Stimulated activated naive CD4-positive, alpha-beta T cell (primary cell): ENCODE measurements around the gene ATXN7L1.

Source experiments
- DNase-seq, 6 experiments: peaks; one replicate each; lab custom pipeline; 2025; lab: John Stamatoyannopoulos, UW

Gene ATXN7L1

DNA sequence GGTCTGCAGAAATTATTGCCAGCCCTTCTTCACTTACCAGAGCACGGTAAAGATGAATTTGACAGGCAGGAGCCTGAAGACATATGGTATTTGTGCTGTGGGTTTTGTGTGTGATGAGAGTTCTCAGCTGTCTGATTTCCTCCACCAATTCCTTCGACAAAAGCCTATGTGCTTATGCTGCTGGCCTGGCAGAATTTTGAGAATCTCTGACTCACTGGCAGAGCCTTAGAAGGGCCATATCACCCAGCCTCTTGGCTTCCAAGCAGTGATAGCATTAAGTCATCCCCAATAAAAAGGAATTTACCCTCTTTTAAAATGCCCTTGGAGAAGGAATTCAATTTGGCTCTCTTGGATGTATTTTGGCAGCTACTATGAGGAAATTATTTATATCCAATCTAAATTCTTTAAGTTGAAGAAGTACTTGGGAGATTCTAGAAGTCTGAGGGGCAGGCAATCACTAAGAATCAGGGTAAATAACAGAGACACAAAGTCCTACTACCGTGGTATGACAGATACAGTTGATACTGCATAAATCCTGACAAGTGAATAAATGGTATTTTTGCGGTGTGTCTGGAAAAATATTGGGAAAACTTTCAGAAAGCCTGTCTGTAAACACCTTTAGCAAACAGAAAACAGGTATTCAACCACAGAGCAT lies 226.5 kb downstream of the ATXN7L1 start:
- DNase-seq, result no peak

DNA sequence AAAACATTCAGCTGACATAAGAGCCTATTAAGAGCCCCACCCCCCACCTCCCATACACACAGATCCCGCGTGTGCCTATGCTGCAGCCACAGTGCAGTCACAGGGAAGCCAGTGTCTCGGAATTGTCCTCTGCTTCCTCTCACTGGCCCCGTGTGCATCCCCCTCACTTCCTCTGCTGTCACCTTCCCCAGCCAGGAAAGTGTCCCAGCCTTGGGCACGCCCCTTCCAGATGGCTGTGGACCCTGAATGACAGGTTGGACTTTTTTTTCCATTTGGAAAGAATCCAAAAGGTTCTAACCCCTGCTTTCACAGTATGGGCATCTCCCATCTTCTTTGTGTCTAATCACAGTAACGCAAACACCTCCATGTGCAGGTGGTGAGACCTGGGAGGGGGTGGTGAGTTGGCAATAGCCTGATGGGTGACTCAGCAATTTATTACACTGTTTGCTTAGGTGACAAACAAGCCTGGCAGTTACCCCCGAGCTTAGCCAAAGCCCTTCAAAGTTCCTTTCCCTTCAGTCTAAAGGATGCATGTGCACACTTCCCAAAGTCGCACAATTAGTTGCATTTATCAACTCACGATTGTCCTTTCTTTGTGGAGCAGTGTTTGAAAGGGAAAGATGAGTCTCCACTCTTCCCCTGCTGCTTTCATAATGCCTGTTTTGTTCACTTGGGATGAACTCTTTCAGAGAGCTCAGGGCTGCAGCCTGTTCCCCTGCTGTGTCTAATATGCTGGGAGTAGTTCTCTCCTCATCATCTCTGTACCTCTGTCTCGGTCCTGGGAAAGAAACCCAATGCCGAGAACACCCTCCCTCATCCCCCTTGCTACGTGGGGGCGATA lies 227.6 kb downstream of the ATXN7L1 start:
- DNase-seq, result no peak

DNA sequence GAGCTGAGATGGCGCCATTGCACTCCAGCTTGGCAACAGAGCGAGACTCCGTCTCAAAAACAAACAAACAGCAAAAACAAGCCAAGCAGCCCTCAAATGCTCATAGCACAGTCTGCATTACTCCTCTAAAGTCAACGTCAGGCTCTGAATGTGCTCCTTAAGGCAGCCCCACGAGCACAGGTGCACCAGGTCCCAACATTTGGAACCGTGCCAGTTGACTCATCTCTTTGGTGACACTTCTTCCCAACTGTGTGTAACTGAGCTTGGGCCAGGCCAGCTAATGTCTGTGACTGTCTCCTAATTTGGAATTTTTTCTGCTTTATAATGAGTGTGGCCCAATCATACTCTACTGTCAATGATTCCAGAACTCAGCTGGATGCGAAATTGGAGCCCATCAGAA lies 228.8 kb downstream of the ATXN7L1 start:
- DNase-seq, result no peak

DNA sequence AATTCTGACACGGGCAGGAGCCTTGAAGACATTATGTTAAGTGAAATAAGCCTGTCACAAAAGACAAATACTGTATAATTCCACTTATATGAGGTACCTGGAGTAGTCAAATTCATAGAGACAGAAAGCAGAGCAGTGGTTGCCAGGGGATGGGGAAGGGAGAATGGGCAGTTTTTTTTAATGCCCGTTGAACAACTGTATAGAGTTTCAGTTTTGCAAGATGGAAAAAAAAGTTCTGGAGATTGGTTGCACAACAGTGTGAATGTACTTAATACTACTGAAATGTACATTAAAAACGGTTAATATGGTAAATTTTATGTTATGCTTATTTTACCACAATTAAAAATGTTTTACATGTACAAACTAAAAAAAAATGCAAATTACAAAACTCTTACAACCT lies 231.5 kb downstream of the ATXN7L1 start:
- DNase-seq, result no peak

DNA sequence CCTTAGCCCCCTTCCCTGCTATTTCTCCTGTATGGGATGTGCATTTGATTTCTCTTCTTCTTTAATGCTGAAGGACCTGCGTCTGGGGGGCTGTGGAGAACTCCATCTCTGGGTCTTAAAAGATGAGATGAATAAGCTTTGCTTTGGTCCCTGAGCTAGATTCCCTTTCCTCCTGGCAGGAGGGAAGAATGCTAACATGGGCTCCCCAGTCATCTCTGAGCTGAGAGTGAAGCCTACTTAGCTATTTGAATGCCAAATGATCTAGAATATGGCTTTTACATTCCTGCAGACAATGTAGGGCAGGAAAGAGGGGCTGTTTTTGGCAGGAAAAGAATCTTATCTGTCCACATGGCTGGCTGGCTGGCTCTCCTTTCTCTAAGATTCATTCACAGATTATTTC lies 232.5 kb downstream of the ATXN7L1 start:
- no peak for DNase-seq

DNA sequence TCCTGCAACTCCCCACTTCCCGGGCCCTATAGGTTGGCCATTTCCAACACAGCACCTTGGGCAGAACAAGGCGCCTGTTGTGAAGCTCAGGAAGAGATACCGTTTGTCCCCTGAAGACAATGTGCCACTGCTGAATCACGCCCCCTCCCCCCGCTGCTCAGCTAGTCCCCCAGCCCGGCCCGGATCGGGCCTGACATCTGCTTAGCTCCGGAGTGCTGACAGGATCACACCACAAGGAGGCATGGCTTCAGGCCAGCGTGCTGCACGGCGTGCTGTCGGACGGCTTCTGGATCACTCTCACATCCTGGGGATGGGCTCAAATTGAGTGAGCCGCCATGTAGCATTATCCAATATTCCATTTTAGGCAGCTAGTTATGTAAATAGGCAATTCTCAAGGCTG lies 233.0 kb downstream of the ATXN7L1 start:
- DNase-seq, result no peak

DNA sequence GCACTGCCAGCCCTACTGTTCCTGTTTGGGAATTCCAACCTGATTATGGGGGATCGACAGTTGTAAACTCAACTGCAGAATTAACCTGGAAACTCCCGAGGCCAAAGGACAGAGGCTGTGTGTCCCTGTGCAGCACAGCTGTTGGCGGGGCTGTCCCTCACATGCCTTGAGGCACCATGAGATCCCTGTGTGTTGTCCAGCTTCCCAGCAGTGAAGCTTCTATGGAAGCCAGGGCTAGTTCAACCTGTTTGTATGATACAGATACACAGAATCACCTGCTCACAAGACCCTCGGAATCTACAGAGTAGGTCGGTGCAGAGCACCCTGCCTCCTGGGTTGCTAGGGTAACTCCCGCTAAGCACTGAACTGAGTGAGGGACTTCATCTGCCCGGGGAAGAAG lies 234.1 kb downstream of the ATXN7L1 start:
- no peak for DNase-seq

DNA sequence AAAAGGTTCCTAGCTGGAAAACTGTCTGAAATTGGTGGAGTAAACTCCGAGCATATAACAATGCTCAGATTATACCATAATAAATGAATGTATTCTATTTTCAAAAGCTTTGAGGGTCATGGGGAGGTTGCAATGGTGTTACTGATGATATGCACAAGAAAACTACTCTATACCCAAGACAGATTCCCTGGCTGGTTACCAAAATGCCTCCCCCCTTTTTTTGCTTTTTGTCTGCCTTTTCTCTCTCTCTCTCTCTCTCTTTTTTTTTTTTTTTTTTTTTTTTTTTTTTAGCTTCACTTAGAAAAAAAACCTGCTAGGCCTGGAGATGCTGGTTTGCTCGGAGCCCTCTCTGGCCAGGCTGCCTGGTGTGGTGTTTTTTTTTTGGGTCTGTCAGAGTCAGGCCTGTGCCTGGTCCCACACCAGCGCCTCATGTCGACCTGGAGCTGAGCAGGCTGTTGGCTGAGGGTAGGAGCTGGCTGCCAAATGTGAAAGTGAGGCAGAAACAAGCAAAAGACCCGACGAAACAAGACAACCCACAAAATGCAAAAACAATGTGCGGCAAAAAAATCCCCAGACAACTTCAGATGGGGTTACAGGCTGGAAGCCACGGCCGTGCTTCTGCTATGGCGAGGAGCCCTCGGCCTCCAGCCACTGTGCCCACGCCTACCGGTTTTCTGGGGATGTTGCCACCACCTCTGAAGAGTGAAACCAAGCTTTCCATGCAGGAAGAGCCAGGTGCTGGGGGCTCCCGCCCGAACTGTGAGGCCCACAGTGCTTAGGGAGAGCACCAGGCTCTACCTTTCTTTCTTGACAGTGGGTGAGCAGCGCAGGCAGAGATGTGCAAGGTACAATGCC lies 235.2 kb downstream of the ATXN7L1 start:
- no peak for DNase-seq

DNA sequence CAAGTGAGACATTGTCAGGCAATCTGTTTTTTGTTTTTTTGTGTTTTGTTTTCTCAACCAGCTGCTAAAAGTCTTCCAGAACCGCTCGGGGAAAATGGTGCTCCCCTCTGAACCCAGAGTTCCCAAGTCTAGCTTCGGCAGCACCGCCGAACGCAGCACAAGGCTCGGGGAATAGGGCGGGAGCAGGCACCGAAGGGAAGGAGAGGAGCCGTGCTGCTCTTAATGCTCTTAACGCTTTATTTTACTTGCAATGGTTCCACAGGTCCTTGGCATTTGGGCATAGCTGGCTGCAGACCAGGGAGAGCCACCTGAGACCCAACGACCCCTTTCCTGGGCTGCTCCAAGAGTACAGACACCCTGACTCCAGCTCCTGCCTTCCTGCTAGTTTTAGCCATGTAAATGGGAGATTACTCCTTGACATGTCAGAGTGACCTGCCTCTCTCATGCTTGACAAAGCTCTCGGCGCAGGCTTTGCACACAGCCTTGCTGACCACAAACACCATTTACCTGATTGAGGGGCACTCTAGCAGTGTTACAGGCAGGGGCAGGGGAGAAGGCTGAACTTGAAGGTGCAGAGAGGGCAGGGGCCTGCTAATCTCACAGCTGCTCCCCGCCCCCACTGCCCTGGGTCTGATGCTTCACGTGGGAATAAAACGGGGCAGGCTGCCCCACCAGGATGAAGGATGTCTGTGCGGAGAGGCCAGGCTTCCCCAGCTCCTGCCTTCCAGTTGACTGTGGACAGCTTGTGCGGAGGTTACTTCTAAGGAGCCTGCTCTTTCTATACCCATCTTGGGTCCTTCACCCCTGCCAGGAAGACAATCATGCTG lies 236.5 kb downstream of the ATXN7L1 start:
- DNase-seq, result no peak

DNA sequence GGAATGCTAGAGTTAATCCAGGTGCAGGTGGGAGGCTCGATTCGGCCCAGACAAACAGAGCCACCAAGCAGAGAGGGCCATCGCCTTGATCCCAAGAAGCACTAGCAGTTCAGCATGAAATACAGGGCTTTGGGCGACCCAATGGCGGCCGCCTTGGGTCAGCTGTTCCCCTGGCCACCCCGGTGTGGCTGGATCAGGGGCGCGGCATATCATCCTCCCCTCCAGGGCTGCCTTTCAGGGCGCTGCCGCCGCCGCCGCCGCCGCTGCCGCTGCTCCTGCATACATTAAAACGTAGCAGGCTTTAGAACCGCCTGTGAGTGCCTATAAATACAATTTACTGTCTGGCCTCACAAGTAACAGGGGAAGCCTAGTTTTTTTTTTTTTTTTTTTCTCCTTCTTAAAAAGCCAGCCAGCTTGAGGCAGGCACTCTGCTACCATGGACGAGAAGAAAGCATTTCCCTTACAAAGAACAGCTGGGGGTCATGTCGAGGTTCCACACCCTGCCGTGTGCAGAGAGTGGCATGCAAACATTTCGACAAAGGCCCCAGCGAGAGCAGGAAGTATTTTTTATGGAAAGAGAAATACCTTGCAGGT lies 237.4 kb downstream of the ATXN7L1 start:
- DNase-seq, result no peak

DNA sequence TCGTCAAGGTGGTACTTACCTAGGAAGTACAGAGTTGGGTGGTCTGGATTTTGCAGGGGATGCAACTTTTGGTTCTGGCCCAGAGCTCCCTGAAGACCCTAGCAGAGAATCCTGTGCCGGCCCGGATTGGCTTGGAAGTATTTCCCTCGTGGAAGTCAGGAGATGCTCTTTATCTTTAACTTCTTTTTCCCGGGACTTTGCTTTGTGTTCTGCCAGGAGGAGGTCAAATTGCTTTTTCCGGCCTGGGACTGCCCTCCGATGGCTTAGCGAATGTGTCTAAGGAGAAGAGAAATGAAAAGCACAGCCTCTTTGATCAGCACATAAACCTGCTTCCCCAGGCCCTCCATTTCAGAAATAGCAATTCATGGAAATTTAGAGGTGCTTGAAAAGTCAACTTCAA lies 238.1 kb downstream of the ATXN7L1 start:
- DNase-seq, result no peak

DNA sequence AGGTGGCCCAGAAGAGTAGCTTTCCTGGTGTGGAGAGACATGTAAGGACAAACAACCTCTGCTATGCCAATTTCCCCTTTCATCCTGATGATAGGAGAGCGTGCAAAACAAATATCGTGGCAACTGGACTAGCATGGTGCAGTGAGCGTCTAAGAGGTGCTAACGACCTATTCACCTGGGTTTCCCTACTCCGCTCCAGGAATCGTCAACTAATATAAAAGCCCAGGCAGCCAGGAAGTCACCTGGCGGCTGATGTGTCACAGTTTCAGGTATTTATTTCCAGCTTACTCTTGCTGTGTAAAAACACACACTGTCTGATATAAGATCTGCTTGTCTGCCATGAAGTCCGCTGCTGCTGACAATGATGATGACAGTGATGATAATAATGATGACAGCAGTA lies 238.6 kb downstream of the ATXN7L1 start:
- no peak for DNase-seq

DNA sequence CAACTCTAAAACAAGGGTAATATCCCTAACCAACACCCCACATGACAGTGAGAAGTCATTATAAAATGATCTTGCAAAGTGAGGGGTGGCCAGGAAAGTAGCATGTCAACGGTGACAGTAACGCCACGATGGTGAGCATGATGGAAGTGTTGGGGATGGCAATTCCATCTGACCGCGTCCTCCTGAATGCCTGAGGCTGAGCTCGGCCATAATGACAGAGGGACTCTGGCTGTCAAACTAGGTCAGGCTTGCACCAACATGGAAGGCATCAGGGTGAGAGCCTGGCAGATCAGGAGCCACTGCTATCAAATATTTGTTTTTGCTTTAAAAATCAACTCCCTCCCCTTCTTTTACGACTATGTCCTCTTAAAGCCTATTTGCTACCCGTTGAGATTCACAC lies 239.4 kb downstream of the ATXN7L1 start:
- no peak for DNase-seq

DNA sequence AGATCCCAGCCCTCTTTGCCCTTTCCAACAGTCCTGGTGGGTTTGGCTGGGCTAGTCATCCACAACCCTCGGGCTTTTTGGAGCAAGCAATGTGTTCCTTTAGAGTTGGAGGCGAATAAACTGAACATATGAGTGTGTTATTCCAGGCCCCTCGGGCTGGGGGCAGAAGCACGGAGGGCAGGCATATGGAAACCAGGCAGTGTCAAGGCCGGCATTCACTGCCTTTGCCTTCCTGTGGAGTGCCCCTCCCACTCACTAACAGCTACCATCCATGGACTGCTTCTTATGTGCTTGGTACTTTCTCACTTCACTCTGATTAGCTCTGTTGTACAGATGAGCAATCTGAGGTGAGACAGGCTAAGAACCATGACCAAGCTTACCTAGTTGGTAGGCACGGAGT lies 241.2 kb downstream of the ATXN7L1 start:
- DNase-seq, result no peak

DNA sequence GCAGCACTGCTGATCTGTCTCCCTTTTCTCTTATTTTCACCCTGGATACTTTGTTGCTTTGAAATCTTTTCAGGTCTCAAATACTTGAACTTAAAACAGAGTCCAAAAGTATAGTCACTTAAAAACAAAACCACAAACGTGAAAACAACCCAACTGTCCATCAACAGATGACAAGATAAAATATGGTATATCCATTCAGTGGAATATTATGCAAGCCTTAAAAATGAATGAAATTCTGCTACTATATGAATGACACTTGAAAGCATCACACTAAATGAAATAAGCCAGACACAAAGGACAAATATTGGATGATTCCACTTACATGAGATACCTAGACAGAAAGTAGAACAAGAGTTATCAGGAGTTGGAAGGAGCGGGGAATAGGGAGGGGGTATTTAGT lies 250.4 kb downstream of the ATXN7L1 start:
- DNase-seq, result no peak

DNA sequence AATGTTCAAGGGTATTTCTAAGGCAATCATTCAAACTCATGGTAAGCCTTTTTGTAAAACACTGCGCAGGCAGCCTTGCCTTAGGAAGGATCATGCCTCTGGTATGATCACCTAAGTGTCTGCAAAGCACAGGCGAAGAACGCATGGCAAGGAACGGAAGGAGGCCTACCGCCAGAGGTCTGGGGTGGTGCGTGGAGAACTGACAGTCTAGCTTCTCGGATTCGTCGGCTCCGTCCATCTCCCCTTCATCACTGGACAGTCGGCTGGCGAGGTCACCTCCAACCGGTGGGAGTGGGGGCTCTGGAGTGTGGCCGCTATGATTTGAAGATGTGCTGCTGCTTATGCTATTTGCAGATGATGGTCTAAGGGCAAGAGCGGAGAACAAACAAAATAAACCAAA lies 252.5 kb downstream of the ATXN7L1 start:
- DNase-seq, result no peak

DNA sequence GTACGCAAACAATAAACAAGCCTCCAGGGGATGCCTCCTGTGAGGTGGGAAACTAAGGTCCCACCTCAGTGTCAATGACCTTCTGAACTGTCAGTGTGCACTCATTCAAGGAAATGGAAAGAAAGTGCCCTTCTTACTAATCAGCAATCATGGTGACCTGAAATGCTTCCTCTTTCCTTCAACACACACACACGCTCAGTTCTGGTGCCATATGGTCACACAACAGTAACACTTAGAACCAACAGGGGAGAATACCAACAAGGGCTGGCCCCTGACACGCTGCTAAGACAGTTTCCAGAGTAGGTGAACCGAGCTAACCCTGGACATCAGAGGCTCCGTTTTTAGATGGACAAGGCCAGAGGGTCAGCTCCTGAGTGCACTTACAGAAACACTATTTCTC lies 253.0 kb downstream of the ATXN7L1 start:
- no peak for DNase-seq

DNA sequence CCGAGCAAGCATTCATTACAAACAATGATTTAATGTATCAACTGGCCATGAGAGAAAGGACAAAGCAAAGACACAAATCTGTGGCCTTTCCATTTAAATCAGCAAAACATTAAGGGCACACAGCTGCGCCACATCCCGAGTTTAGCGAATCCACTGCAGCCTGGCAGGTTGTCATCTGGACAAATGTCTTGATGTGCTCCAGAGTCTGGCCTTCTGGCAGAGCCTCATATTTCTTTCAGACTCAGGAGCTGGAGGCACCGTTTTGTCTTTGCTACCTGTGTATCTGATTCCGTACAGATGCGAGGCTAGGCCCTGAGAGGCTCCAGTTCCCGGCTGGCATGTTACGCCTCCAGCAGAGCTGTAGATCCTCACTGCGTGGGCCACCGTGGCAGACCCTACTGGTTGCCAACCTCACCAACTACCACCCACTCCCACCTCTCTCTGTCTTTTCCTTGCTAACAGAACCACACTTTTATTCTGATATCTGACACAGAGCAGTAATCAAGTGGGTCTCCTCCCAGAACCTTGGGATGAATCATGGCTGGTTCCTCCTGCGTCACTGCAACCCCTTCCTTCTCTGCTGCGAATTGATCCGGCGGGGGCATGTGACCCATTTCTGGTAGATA lies 254.2 kb downstream of the ATXN7L1 start:
- DNase-seq, result no peak

DNA sequence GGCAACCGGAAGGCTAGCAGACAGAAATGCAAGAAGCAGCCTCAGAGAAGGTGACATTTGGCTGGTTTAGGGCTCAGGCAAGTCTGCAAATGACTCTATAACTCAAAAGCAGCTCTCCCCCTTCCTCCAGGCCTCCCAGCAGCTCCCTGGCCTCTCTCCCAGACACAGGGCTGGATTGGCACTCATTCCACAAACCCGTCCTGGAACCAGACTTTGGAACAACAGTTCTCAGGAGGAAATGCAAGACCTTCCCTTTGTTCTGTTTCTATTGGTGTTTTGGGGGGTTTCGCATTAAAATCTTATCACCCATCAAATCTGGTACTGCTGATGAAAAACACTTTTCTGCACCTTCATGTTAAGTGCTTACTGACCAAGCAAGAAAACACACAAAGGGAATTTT lies 254.8 kb downstream of the ATXN7L1 start:
- no peak for DNase-seq

DNA sequence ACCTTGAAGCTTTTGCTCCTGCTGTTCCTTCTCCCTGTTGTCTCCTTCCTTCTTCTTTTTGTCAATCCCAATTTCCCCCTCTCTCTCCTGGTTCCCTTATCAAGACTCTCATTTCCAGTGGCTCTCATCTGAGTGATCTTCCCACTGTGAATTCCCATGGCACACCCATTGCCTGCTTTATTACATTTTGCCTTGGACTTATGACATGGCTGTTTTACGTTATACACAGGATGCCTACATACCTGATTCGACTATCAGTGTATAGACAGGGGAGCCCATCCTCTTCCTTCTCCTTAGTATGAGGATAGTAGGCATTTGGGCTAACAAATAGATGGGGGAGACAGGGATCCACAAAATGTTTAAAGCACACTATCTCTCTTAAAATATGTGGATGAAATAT lies 255.2 kb downstream of the ATXN7L1 start:
- DNase-seq, result no peak

DNA sequence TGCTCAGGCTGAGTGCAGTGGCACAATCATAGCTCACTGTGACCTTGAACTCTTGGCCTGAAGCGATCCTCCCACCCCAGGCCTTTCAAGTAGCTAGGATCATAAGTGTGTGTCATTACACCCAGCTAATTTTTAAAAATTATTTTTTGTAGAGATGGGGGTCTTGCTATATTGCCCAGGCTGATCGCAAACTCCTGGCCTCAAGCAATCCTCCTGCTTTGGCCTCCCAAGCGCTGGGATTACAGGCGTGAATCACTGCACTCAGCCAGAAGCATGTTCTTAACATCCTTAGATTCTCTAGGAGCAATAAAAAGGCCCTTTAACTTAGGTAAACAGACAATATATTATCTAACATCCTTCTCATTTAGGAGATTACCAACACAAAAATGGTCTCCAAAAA lies 256.8 kb downstream of the ATXN7L1 start:
- DNase-seq, result no peak
